Medulla oblongata (tissue), 1 donor: ENCODE measurements around the gene ALDH8A1.

Experiments
- DNase-seq: peaks from one replicate; pipeline ENCODE4 v3.0.0-alpha.2; 2015; ENCODE audit errors: extremely low spot score

ALDH8A1 gene

DNA sequence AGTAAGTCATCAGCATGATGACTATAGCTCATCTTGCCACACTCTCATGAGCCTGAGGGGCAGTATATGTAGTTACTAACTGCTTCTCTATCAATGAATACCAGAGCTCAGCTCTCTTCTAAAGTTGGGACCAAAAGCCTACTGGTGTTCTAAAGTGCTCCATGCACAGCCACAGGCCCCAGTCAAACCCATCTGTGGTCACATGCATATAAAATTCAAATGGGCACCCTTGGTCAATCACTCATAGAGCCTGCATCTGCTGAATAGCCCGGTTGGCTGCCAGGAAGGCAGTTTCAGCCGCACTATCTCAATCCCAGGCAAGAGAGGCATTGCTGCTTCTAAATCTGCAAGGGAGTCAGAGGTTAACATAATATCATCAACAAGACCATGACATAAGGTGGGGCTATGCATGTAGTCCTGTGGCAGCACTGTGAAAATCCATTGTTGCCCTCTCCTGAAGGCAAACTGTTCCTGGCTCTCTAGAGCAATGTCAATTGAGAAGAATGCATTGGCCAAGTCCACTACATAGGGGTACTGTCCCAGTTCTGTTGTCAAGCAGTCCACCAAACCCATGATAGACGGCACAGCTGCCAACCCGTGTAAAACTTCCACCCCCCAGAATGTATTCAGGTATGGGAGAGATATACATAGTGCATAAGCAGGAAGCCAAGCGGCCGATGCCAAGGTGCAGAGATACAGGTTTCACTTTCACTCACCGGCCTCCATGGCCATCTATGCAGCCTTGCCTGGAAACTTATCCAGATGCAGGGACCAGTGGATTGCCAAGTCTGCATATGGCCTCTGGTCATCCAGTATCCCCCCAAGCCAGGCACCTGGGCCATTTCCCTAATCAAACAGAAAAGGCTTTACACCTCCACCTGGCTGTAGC lies 76.2 kb downstream of the ALDH8A1 start:
- DNase-seq: no peak

DNA sequence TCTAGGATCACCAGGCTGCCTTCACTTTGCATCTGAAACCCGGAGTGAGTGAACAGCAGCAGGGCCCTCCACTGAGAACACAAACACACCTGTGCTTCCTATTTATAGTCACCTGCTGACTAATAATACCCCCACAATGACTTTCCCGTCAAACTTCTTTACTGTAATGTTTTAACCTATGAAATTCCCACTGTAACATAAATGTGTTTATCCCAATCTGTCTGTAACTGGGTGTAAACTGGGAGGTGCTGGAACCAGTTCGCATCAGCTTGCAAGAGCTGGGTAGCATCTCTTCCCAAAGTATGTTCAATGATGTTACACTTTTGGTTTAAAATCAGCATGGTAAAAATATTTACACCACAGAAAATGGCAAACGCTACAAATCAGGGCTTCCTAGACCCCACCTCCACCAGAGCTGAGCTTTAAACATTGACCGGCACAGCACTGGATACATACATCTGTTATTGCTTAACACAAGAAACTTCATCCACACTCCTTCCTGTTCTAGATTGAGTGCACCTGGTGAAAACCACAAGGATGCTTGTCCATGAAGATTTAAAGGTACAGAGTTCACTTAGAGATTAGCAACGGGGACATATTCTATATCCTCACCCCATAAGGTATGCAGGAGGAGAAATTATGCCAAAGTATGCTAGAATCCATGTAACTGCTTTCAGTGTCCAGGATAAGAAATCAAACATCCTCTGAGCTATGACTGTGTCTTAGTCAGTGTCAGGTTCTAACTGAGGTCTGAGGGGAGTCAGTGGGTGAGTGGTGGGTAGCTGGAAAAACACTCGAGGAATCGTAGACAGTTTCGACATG lies 79.0 kb downstream of the ALDH8A1 start:
- DNase-seq: no peak

DNA sequence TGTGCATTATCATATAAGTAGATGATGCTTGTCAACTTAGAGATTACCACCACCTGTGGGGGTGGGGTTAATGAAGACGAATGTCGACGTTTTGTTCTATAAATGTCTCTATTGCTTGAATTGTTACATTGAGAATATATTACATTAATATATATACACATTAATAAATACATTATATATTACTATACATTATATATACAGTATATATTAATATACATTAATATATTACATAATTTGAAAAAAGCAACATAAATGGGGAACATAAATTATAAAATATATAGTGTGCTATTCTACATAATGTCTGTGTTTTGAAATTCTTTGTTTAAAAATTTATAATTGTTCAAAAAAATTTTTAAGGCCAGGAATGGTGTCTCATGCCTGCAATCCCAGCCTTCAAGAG lies 81.1 kb downstream of the ALDH8A1 start:
- no peak for DNase-seq
